ENCODE data around the gene CRTC1. TPM values are rescaled to one million over a fixed set of nuclear protein-coding genes. Genes with fewer than 3 reads are reported as not detected.
A peak's percentile ranks its signal among the peaks of the same experiment; 100 is the strongest.

Gene CRTC1
- total RNA-seq, 4 donors from 2014 or later = 2.8 to 6.5 (median 5.6) TPM

DNA sequence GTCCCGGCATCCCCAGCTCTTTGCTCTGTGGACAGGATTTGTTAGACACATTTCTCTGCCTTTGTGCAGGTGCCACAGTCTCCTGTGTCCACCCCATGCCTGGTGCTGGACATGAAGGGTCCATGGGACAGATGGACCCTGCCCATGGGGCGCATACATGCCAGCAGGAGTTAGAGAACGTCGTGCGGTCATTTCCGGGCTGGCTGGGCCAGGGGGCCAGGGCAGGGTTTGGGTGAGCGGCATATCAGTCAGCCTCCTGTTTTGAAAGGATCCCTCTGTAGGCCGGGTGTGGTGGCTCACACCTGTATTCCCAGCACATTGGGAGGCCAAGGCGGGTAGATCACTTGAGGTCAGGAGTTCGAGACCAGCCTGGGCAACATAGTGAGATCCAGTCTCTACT, 35.7 kb upstream of the CRTC1 start:
- DNase-seq (ENCODE audit: low spot score) (no peak), ATAC-seq (ENCODE audit: low FRiP score) (no peak)
- TF ChIP-seq, protein P1, sequence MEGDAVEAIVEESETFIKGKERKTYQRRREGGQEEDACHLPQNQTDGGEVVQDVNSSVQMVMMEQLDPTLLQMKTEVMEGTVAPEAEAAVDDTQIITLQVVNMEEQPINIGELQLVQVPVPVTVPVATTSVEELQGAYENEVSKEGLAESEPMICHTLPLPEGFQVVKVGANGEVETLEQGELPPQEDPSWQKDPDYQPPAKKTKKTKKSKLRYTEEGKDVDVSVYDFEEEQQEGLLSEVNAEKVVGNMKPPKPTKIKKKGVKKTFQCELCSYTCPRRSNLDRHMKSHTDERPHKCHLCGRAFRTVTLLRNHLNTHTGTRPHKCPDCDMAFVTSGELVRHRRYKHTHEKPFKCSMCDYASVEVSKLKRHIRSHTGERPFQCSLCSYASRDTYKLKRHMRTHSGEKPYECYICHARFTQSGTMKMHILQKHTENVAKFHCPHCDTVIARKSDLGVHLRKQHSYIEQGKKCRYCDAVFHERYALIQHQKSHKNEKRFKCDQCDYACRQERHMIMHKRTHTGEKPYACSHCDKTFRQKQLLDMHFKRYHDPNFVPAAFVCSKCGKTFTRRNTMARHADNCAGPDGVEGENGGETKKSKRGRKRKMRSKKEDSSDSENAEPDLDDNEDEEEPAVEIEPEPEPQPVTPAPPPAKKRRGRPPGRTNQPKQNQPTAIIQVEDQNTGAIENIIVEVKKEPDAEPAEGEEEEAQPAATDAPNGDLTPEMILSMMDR (IDR thresholded peaks at IDR 0.05) = no peak

DNA sequence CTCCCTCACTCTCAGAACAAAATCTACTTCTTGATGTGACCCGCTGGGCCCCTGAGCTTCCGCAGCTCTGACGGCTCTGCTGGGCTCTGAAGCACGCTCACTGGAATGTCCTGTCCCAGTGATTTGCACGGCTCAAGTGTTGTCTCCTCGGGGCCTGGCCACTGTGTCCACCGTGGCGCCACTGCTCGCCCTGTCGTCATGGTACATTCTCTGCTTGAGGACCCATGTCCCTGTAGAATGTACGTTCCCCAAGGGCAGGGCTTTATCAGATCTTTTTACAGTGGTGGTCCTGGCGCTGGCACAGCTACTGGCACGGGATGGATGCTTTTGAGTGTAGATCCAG, 34.5 kb upstream of the CRTC1 start:
- DNase-seq (ENCODE audit: low spot score) (no peak), ATAC-seq (ENCODE audit: low FRiP score) (no peak)
- TF ChIP-seq, protein P1 (IDR thresholded peaks at IDR 0.05) = no peak

DNA sequence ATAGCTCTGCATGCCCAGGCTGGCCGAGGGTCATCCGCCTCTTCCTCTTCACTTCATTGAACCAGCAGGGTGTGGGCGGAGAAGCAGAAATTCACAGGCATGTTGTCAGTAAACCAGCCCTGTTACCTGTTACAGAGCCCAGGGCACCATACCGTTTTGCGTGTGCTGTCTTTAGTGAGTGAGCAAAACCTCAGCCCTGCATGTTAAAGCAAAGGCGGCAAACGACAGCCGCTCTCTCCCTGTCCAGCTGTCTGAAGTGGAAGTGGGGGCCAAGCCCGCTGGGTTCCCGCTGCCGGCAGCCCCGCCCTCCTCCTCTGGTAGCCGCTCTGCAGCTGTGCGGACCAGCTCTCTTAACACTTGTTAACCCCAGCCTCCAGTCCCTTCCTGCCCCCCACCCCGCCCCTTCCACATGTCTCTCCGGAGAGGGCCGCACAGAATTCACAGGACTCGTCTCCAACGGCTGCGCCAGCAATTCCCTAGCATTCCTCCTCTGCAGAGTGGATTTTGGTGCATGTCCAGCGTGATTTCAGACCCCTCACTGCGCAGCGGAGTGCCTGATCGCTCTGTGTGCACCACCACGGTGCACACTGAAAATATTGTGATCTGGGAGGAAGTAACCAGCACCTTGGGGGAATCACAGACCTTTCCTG, 34.0 kb upstream of the CRTC1 start:
- ATAC-seq (ENCODE audit: low FRiP score) = no peak
- TF ChIP-seq, protein P1 (IDR thresholded peaks at IDR 0.05) = no peak
- DNase-seq (ENCODE audit: low spot score) = no peak

DNA sequence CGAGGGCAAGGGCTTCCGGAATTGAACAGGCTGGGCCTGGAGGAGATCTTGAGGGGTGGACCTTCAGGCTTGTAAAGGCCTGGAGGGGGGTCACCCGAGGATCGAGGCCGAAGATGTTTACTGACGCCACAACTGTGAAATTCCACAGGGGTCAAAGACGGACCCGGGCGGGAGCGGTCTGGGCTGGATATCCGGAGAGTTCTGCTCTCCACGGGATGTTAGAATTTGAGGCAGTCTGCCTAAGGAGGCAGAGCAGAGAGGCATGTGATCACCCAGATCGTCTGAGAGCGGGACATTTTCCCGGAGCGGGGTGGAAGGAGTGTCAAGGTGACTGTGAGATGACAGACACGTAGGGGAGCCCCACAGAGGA, 33.5 kb upstream of the CRTC1 start:
- ATAC-seq (ENCODE audit: low FRiP score) (peak; percentile 42), DNase-seq (ENCODE audit: low spot score) (no peak)

DNA sequence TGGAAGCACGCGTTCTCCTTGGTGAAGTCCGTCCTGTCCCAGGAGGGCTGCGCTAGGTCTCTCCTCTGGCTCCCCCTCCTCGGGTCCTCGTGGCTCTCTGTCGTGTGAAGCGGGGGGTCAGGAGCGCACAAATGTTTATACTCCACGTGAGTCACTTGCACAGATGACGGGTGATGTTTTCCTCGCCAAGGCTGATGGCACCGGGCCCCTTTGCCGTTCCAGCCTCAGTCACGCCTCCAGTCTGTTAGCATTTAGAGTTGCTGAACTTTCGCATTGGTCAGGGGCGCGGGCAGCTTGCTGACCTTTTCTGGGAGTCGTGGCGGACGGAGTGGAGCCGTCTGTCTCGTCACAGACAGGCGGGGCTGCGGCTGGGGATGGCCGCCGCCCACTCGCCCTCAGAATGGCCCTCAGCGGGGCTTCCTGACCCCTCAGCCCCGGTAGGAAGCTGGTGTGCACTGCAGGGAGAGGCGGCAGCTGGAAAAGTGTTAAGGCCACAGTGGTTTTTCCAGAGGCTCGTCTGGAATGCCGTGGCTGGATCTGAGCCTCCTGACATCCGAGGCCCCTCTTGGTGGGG, 32.9 kb upstream of the CRTC1 start:
- no peak for DNase-seq (ENCODE audit: low spot score)
- peak; percentile 33 for ATAC-seq (ENCODE audit: low FRiP score)
- TF ChIP-seq, protein P1 (IDR thresholded peaks at IDR 0.05) = no peak

More for the DNA sequence above, 33.5 kb upstream of the CRTC1 start:
- TF ChIP-seq, protein P1 (IDR thresholded peaks at IDR 0.05) = no peak

DNA sequence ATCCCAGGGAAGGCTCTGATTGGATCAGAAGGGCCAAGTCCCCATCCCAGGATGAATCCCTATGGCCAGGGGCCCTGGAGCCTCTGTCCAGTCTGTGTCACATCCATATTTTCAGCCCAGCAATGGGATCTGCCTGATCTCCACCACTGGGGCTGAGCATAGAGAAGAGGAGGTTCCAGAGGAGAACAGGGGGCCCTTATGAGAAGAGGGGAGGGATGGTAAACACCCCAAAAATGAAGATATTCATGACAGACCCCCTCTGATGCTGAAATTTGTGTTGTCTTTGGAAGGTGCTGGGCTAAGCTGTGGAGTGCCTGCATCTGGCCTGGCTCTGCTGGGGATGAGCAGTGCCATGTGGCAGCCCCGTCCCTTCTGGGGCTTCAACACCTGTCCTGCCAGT, 32.2 kb upstream of the CRTC1 start:
- no peak for ATAC-seq (ENCODE audit: low FRiP score)
- TF ChIP-seq, protein P1 (IDR thresholded peaks at IDR 0.05) = no peak

DNA sequence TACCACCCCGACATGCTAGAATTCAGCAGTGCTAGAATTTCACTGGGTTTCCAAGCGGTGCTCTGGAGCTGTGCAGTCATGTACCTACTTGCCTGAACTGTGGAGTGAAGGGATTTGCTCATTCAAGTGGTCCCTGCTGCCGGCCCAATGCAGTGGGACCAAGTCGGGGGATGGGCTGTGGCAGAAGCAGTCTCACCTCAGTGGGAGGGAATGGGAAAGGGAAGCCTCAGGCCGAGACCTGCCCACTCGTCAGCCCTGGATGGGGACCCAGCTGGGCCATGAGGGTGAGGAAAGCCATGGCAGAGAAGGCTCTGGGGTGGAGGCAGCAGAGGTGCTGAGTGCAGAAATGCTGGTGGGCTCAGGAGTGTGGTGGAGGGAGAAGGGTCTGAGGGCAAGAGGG, 31.7 kb upstream of the CRTC1 start:
- DNase-seq (ENCODE audit: low spot score) (no peak), ATAC-seq (ENCODE audit: low FRiP score) (no peak)
- TF ChIP-seq, protein P1 (IDR thresholded peaks at IDR 0.05) = no peak

More for the DNA sequence above, 32.2 kb upstream of the CRTC1 start:
- no peak for DNase-seq (ENCODE audit: low spot score)

All from omental fat pad (tissue), 4 donors.